ENCODE data around the gene GAN. TPM values are rescaled to one million over a fixed set of nuclear protein-coding genes. Genes with fewer than 3 reads are reported as not detected.

Gene GAN
- total RNA-seq, 2 donors from 2014 or later: 10.6 to 13.1 TPM

DNA sequence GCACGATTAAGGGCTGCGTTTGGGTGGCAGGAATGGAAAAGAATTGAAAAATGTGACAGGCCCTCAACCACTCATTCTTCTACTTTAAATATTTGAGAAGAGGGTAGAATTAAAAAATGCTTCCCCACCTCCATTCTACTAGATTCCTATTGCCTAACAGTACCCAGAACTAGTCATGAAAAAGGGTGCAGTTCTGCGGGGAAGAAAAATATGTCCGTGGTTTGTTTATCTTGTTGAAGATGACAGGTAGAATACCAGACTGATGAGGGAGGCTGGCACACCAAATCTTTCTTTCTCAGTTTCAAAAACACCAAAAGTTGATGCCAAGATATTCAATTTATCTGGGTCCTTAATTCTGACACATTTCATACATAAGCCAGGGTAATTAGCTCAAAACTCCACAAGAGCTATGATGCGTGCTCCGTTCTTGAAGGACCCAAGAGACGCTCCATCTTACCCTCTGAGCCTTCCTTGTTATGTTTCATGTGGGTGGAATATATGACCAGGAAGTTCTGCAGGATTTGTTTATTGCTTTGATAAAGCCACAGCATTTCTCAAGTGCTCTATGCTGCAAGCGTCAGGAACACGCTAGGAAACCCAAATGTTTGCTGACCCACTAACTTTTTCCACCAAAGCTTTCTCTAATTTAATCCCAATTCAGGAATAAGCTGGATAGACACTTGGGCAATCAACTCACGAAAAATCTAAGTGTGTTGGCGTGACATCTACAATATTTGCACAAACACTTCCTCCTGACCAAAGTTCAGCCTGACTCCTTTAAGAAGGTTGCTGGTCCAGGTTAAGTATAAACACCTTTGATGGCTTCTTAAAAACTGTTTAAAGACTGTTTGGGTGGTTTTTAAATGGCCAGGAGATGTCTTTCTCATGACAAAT lies 20.6 kb upstream of the GAN start:
- ATAC-seq: peak in 1 of 2 donors; percentile 89
- no peak for DNase-seq
- intact Hi-C loops (cut with DNase I): no loop called here

DNA sequence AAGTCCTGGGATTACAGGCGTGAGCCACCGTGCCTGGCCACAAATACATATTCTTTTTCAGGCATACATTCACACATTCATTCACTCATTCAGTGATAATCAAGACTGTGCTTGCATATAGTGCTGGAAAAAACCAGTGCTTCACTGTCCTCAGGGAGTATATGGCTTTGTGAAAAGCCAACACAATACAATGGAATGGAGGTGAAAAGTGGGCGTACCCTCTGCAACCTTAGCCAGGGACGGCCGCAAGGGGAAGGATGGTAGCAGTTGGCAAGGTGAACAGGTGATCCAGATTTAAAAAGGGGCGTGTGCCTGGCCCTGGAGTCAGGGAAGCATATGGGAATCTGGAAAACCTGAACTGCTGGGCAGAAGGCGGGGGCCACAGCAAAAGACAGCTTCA lies 18.1 kb upstream of the GAN start:
- intact Hi-C loops (cut with DNase I): no loop called here
- DNase-seq (no peak), ATAC-seq (no peak)

DNA sequence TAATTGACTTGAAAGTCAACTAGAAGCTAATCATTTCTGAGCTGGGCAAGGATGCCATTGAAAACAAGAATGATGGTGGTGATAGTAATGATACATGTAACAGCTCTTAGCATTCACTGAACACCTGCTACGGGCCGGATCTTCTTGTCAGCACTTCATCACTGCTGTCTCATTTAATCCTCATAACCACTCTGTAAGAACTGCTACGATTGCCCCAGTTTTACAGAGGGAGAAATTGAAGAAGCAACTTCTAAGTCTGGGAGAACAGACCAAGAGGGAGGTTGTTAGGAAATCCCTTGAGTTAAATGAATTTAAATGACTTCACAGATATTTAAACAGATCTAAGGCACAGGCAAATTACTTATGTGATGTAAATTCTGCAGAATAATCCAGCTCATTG lies 7.0 kb upstream of the GAN start:
- no peak for ATAC-seq
- intact Hi-C loops (cut with DNase I): no loop called here
- no peak for DNase-seq

DNA sequence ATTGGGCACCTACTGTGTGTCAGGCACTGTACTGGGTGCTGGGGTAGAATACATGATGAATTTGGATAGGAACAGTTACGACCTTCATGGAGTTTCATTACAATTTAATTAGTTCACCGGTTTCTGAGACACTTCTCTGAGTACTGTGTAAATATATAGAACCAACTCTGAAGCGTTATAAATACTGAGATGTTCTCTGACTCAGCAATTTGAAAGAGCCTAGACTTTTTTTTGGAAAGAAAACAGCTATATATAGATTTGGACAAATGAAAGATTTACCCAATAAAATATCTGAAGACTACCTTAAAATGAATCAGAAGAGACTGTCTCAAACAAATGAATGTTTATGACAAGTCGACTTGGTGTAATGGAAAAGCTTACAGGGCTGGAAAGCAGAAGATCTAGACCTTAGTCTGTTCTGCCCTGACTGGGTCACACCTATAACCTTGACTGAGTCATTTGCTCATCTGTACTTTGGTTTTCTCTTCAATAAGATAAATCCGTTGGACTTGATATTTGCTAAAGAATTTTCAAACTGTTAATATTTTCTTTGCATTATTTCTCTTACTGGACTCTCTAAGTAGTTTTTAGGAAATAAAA lies 4.6 kb upstream of the GAN start:
- DNase-seq (no peak), ATAC-seq (no peak)
- intact Hi-C loops (cut with DNase I): loop anchor here in 1 of 2 donors (10.0 kb wide), 1 partner anchor 105 kb away; no protein-coding TSS in a partner anchor

DNA sequence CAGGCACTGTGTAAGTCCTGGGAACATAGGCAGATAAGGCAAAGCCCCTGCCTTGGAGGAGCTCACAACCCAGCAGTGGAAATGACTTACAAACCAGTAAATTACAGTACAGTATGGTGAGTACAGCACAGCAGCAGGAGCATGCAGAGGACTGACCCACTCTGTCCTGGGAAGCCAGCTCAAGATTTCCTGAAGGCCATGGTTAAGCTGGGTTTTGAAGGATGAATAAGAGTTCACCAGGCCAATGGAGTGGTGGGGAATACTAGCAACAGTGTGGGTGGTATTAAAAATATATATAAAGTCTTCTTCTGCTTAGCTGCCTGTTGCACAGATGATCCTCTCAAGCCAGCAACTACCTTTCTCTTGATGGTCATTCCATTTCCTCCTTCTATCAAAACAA lies 3.0 kb upstream of the GAN start:
- ATAC-seq: no peak
- intact Hi-C loops (cut with DNase I): loop anchor here in 1 of 2 donors (10.0 kb wide), 1 partner anchor 107 kb away; no protein-coding TSS in a partner anchor
- DNase-seq: no peak

DNA sequence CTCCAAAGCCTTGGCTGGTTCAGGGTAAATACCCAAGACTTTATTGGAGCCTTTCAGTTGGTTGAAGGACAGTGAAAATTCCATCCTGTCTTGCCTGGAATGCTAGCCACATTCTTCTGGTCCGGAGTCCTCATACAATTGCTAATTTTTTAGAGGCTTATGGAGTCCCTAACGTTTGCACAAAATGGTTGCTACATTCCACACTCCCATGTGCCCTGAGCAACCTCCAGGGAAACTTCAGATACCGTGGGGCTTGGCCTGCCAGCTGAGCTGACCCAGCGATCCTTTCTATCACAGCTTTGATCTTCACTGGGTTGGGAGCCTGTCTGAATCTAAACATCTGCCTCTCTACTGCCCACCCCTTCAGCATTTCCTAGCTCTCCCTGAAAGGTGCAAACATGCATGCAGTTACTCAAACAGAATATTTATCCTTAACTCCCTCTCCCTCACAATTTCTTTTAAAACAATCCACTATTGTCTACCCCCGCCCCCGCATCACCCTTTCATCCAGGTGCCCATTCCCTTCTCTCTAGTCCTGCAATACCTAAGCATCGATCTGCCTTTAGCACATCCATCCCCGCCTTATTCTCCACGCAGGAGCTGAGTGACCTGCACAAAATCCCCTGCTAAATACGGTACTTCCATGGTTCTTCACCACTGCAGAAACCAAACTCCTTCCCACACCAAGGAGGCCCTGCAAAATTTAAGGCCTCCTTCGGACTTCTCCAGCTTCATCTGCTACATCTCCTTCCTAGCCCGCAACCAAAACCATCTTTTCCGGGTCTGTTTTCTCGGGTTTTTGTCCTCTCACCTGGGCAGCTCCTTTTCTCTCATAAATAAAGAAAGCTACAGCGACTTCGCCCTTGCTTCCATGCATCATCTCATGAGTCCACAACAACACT lies 810 bp upstream of the GAN start:
- intact Hi-C loops (cut with DNase I): loop anchor here in 1 of 2 donors (1.0 to 10.0 kb wide), 2 partner anchors 77 to 109 kb away; no protein-coding TSS in a partner anchor
- no peak for DNase-seq
- ATAC-seq: no peak

DNA sequence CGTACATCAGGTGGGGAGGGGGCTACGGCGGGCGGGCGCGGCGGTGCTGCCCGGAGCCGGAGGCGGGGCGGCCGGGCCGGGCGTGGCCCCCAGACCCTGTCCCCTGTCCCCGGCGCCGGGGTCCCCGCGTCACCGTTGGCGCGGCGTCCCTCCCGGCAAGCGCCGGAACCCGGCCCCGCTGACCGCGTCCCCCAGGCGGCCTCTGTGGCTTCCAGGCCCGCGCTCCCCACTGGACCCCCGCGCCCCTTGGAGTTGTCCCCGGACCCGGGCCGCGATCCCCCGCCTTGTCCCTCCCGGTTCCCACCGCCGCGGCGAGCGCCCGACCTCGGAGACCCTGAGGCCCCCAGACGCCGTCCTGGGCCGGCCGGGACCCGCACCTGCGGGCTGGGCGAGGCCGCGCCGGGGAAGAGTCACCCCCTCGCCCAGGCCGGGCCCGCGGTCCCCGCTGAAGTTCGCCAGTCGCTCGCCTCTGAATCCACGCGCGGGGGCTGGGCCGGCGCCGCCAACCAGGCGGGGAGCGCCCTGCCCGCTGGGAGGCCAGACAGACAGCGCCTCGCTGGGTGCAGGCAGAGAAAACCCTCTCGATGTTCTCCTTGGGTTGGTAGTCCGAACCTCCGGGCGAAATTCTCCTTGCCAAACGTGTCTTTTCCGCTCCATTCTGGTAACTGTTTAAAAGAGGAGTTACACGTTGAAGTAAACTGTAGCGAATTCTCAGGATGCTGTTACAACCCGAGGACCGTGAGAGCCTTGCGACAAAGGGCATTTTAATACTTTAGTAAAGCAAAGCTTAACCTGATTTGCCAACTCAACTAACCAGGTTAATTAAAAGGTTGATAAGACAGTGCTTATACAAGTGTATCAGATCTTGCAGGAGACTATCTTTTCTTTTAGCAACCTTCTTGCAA lies 761 bp downstream of the GAN start:
- intact Hi-C loops (cut with DNase I): loop anchor here in 1 of 2 donors (10.0 kb wide), 1 partner anchor 111 kb away; no protein-coding TSS in a partner anchor
- ATAC-seq: peak; percentile 69 to 71

DNA sequence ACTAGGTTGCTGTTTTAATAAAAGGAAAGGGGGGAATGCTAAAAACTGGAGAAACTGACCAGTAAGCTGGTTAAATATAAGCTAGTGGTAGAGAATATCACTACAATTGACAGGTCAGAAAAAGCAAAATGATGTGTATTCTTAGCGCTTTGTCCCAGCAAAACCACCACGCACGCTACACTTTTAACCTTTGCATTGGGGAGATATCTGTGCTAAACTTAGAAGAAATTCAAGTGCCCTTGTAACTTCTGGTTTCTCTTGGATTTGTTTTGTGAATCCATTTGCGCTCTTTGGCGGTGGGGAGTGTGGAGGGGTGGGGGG lies 1.4 kb downstream of the GAN start:
- intact Hi-C loops (cut with DNase I): loop anchor here in 1 of 2 donors (10.0 kb wide), 1 partner anchor 111 kb away; no protein-coding TSS in a partner anchor
- DNase-seq (no peak), ATAC-seq (no peak)

More for the DNA sequence above, 761 bp downstream of the GAN start:
- peak; percentile 71 for DNase-seq

DNA sequence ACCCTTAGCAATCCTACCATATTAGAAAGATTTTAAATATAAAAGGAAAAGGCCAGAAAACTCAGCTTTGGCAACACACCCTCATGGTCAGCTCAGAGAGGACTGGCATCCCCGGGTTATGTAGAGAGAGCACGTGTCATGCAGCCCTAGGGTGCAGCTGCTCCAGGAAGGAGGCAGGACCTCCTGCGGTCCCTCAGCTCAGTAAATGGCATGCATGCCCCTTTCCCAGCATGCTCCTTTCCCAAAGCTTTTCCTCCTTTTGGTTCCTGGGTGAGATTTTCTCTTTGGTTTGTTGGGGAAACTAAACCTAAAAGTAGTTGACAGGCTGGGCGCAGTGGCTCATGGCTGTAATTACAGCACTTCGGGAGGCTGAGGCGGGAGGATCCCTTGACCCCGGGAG lies 3.9 kb downstream of the GAN start:
- intact Hi-C loops (cut with DNase I): loop anchor here in 1 of 2 donors (10.0 kb wide), 1 partner anchor 114 kb away; no protein-coding TSS in a partner anchor
- DNase-seq: no peak
- no peak for ATAC-seq

DNA sequence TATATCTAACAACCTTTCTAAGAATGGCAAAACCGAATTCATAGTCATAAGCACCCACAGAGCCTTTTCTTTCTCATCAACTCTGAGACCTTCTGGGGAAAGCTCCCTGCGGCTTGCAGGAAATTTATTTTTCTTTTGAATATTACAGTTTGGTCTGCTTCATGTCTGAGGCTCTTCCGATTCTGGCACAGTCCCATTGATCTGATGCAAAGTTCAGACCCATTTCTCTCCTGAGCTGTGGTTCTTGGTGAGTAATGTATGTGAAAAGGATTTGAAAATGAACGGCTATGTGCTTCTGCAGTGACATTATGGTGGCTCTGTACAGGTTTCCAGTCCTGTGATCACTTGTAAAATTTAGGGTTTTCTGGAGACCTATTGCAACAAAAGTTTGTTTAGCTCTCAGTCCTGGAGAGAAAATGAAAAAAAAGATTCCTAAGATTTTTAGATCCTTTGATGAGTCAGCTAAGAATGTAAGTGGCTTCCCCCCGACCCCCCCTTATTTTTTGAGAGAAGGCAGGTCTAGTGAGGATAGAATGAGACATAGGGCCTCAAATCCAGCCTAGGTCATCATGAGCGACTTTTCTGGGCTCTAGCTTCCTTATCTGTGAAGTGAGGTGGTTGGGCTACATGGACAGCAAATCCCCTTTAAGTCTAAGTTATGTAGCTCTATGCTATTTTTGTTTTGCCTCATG lies 4.6 kb downstream of the GAN start:
- intact Hi-C loops (cut with DNase I): loop anchor here in 1 of 2 donors (10.0 kb wide), 1 partner anchor 115 kb away; no protein-coding TSS in a partner anchor
- DNase-seq (no peak), ATAC-seq (peak in 1 of 2 donors; percentile 6)

DNA sequence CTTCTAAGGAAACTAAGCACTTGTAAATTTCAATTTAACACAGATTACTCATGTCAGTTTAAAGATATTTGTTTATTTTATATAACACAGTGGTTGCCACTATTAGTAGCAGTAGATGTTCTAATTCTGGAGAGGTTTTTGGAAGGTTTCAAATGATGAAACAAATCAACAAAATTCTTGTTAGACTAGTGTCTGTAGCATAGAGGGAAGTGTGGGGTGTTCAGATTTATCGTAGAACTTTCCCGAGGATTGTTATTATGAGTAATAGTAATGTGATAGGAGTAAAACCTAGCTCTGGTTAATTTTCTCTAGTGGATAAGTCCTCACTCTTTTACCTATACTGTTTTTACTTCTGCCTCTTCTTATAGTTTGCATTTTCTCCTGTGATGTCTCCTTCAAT lies 6.3 kb downstream of the GAN start:
- no peak for ATAC-seq
- intact Hi-C loops (cut with DNase I): no loop called here
- DNase-seq: no peak

DNA sequence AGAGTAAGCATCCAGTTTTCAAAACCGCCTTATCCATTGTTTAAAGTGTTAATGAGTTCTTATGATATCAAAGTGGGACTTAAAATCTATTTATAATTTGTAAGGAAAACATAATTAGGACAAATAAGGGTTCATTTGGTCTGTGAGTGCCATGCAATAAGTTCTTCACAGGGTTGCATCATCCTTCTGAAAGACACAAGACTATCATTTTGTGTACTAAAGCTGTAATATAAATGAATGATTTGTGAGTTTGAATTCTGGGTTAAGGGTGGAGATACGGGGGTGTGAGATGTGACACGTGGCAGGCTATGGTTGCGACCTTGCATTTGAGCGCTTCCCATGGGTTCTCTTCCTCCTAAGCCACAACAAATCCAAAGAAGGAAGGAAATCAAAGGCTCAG lies 6.8 kb downstream of the GAN start:
- intact Hi-C loops (cut with DNase I): no loop called here
- ATAC-seq (no peak), DNase-seq (no peak)

DNA sequence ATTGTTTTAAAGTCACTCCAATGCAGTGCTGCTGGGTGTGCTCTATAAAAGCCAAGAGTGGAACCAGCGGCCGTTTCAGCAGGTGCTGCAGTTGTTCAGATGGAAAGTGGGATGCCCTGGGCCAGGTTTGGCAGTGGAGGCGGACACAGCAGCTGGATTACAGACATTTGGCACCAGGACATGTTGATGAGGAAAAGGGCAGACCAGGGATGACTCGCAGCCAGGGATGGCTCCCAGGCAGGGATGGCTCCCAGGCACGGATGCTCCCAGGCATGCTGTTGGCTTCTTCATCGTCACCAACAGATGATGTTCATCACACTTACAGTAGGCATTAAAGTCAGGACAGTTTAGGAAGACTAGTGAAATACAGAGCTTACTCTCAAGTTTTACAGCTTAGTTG lies 10.0 kb downstream of the GAN start:
- intact Hi-C loops (cut with DNase I): no loop called here
- no peak for DNase-seq
- peak in 1 of 2 donors; percentile 39 for ATAC-seq

DNA sequence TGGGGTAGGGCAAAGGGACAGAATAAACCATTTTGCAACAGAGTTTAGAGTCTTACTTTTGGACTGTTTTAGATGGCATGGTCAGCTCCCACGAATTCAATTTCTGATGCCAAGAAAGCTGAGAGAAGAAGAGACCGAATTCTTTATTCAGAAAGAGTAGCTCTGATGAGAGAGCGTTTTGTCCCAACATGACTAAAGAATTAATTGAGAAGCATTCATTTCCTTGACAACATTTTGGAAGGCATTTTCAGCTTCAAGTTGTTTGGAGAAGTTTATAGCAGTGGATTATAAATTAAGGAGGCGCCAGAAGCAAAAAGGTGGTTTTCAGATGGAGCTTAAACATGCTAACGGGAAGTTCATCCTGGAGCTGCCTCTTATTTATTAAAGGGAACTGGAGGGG lies 12.2 kb downstream of the GAN start:
- ATAC-seq (no peak), DNase-seq (no peak)
- intact Hi-C loops (cut with DNase I): no loop called here

DNA sequence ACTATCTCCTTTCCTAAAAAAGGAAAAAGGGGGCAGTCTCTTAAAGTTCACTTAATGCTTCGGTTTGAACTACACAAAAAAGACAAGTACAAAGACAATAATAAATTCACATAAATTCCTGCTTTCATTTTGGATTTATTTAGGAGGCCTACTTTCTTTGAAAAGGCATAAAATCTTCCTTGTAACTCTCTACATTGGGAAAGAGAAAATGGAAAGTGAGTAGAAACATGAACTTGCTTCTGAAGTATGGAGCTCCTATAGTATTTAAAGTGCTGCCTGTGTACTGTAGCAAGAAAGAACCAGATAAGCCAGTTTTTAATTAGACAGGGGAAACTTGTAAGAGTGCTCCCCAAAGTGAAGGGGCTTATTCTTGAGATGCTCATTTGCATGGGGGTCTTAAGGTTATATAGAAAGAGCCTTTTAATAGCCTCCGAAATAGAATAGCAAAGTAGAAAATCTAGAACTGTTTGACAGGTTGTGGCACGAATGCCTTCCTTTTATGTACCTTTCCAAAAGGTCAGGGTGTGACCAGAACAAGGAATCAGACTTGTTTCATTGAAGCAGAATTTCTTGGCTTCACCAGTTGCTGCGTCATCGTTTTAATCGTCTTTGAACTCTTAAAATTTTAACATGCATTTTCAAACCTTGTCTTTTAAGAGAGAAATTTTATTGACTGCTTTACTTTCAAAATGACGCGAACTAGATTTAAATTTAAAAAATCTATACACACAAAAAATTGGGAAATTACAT lies 12.9 kb downstream of the GAN start:
- DNase-seq (no peak), ATAC-seq (no peak)
- intact Hi-C loops (cut with DNase I): no loop called here

DNA sequence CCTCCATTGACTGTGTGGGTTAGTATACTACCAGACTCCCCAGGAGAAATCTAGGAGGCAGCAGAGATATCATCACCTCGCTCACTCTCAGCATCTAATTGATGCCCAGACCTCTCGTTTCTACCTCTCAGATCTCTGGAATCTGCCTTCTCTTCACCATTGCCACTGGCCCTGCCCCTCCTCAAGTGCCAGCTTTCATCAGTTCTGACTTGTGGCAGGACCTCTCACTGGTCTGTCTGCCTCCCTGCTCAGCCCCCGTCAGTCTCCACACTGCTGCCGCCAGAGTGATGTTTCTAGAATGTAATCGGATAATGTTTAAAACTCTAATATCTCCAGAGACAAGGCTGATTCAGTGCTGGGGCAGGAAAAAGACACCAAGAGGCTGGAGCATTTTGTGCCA lies 15.2 kb downstream of the GAN start:
- intact Hi-C loops (cut with DNase I): no loop called here
- ATAC-seq (peak; percentile 64 to 65), DNase-seq (no peak)

DNA sequence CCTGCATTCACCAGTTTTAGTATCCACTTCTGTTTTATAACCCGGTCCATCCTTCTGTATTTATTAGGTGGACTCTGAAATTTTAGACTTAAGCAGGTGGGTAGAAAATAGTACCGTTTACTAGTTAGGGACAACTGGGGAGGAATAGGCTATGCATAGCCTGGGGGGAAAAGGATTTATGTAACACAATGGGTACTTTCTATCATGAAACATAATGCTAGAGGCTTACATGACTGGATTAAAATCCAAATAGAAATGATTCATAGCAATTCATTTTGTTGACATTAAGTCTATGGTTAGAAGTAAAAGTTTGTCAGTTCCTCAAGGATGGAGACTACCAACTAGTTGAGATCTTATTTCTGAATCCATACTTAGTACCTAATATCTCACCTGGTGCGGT lies 18.6 kb downstream of the GAN start:
- no peak for ATAC-seq
- intact Hi-C loops (cut with DNase I): no loop called here
- no peak for DNase-seq

All from left cardiac atrium (tissue), 4 donors.